HG03378 (cell line): ENCODE measurements around the gene DACH1.

ENCODE experiments used
- ATAC-seq: cut with Tn5 transposase; IDR thresholded peaks from one replicate; pipeline ENCODE4 v1.9.1; 2021; ENCODE audit warnings: mild to moderate bottlenecking, moderate library complexity; ENCODE audit not compliant: unreplicated experiment

DACH1 gene

DNA sequence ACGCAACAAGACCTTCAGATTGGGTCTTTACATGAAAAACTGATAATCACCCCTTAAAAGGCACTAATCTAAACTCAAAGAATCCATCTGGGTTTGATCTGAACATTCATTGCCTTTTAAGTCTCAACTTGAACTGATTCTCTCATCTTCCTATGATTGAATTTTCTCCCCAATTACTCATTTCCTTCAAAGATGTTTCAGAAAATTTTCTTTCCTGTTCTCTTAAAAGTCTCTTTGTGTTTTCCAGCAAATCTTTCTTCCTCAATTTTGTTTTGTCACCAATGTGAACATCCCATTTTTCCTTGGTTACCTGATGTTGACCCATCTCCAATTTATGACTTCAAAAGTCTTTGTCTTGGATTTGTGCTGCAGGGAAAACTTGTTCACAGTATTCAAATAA lies 234.3 kb downstream of the DACH1 start:
- no peak for ATAC-seq

DNA sequence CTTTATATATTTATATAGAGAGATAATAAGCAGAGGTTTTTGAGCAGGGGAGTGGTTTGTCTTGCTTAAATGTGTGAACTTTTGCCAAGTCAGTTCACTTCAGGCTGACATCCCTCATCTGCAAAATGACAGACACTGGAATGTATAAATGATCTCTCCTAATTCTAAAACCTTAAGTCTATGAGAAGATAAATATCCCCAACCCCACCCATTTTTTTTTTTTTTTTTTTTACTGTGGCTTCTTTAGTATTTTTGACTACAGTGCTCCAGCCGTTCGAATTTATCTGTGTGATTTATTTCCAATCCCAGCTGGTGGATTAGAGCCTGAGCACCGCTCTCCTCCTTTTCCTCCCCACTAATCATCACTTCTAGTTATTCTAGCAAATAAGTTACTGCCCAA lies 234.8 kb downstream of the DACH1 start:
- ATAC-seq = no peak

DNA sequence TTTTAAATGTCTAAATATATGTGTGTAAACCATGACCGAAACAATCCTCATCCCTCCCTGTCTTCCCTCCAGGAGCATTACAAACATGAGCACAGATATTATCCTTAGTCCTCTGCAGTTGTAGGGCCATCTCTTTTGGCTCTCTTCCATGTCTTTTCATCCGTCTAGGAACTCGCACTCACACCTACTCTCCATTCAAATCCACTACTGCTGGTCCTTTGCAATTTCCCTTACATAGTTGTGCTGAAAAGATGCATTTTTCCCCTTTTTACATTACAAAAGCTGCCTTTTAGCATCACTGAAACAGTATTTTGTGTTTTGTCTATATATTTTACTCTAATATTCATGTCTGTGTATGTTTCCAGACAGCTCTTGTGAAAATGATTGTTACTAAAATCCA lies 237.8 kb downstream of the DACH1 start:
- ATAC-seq = no peak

DNA sequence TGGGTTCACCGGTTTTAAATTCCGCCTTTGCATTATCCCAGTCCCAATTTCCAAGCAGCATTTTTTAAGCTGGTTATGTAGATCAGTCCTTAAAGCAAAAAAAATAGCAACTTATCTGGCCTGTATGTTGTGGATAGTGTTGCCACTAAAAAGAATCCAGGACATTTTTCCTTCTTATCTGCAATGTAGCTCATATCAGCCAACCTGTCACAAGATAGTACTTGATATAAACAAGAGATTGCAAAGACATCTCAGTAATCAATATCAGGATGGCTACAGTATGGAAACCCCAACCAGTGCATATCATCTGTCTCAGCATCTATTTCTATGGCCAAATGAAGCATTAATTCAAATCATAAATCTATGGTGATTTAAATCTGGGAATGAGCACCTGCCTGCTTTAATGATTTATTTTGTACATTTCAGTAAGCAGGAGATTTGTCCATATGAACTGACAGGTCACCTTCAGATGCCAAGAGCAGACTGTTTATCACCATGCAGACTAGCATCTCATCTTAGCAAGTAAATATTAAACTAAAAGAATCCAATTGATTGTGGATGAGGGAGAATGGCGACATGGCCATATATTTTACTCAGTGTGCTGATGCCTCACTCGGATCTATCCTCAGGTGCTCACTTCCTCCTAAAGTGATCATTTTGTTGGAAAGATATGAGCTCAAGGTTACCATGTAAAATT lies 240.4 kb downstream of the DACH1 start:
- no peak for ATAC-seq

DNA sequence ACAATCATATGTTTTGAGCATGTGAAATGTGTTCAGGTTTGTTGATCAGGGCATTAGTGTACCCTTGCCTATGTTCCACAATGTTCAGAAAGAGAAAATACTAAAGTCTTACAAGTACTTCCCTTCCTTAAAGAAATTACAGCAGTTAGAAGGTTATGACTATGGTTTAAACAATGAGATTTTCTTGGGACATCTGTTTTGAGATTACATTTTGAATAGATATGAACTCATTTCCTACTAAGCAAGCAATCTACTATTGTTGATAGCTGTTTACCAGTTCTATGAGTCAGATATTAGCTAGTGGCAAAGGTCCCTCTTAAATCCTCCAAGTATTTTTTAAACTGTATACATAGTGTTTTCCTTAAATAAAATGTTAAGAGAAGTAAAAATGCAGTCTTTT lies 241.3 kb downstream of the DACH1 start:
- no peak for ATAC-seq

DNA sequence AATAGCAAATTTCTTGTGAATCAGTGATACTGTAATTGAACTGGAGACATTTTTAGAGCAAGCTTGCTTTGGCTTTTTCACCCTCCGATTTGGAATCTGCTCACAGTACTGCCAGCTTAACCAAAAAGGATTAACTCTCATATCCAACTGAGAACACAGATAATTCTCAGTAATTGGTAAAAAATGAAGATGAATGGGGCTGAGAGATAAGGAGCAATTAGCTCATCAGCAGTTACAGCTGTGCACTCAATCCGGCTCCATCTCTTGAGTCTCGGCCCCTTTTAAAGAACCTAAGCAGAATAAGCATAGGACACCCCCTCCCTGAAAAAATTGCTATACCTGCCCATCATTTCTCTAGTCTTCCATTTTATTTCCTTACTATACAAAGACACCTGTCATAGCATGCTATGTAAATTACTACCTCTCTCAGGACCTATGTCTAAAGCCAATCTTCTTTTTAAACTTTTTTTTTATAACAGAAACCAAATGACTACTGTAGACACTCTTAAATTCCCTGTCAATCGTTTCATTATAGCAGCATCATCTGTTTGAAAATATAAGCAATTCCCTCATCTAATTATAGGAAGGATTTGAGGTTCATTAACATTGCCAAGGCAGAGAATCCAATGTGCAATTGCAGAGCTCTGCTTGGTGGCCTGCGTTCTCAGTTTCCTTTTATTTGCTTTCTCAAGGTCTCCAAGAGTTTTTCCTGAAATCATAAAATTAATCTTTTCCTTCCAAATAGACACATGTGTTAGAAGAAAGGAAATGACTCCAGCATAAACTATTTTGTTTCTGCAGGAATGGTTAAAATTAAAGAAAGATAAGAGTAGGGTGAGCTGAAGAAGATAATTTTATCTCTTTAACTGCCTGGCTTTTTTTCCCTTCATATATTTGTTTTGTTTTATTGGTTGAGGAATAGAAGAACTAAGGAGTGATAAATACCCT lies 242.1 kb downstream of the DACH1 start:
- no peak for ATAC-seq

DNA sequence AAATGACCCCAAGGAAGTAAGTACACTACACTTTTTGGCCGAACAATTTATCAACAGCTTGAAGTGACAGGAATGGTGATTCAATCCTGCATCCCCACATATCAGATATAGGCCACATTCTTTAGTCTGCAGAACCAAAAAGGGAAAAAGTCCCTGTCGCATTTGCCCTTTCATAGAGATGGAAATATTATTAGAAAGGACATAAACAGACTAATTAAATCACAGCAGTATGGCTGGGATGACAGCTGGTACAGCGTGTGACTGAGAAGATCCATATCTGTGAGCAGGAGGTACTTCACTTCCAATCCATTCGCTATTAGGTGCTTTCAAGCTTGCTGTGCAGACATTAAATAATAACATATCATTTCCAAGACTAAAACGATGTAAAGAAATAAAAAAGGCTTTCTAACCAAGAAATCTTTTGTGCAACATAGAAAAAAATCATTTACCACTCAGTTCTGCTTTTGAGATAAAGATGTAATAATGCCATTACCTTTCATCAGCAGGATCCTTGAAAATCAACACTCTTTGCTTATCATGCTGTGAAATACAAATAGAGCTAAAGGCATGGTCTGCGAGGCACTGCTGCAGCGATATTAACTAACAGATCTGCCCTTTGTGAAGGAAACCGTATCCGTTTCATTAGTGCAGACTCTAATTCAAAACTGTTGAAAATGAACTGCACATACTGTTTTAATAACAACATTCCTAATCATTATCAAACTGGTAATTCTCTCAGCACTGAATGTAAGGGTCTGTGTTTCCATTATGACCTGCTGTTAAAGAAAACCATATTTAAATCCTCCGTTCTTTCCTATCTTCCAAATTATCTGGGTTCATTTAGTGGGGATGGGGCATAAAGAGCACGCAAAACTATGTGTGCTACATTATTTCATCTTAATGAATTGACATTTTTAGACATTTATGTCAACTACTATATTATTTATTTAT lies 245.6 kb downstream of the DACH1 start:
- no peak for ATAC-seq

DNA sequence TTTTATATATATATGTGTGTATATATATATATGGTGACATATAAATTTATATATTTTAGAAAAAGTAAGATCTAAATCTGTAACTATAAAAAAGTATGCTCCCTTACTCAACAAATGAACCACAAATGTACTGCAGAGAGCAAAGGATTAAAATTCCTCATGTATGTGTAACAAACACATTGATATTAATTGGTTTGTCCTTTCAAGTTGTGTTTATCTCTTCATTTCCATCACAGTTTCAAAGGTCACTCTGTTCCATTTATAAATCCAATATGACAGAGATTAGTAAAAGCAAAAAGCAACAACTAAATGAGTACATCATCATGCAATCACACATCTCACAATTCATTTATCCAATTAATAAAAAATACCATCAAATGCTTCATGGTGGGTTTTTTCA lies 247.9 kb downstream of the DACH1 start:
- ATAC-seq = no peak

DNA sequence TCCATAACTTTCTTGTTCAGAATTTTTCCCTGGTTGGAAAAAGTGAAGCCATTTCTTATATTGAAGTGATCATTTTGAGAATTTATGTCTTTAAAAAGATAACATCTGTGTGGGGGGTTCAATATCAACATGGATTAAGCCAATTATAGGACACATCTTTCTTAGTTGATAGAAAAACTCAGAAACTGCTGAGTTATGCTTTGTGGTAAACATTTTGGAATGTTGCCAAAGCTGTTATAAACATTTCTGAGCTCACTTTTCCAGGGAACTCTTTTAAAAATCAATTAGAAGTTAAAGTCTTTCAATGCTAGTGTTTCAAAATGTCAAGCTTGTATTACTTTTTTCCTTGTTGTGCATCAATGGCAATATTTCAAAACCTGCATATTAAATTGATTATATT lies 248.8 kb downstream of the DACH1 start:
- ATAC-seq = no peak

DNA sequence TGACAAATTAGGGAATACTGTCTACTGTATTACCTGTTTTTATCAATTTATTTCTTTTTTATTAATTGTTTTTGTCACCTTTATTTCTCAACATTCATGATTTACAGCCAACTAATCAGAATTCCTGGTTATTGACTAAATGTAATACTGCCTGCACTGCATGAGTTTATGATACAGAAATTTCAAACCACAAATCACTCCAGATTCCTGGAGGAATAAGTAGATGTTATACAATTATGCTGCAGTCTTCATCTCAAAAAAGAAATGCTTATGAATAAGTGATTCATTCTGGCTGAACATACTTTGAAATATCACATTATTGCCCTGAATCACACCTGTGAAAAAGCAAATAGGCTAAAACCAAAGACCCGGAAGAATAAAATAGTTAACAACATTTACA lies 249.7 kb downstream of the DACH1 start:
- ATAC-seq = no peak

DNA sequence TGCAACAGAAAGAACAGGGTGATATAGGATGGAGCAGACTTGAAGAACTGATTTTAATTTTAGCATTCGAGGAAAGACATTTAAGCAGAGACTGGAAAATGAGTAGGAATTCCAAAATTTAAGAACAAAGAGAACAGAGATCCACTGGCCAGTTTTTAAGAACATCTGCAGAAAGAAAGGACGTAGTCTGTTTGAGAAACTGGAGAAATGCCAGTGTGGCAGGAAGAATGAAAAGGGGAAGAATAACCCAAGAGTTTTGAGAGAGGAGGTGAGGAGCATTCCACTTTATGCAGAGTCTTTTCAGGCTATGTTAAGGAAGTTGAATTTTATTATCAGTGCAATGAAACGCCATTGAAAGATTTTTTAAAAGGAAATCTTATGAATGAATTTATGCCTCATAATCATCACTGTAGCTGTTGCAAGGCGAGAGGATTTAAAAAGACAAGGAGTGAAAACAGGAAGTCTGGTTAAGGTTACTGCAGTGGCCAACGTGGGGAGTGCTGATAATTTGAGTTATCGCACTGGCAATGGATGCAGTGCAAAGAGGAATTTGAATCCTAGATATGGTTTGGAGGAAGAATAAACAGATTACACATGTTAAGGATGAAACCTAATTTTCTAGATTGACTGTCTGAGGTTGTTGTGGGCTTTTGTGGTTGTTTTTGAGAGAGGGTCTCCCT lies 253.8 kb downstream of the DACH1 start:
- no peak for ATAC-seq

DNA sequence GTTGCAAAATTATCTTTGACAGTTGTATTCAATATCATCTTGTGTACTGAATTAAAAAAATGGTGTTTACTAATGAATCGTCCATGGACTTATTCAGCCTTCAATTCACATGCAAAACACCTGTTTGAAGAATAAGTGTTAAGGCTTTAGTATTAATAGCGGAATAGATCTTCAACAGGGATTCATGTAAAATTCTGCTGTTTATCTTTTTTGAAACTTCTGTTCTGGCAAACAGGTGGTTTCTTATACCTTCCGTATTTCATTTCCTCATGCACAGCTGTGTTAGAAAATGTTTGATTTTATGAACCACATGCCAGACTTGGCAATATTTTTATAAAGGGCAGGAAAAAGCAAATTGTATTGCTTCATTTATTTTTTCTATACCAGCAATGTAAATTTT lies 255.7 kb downstream of the DACH1 start:
- ATAC-seq = no peak

DNA sequence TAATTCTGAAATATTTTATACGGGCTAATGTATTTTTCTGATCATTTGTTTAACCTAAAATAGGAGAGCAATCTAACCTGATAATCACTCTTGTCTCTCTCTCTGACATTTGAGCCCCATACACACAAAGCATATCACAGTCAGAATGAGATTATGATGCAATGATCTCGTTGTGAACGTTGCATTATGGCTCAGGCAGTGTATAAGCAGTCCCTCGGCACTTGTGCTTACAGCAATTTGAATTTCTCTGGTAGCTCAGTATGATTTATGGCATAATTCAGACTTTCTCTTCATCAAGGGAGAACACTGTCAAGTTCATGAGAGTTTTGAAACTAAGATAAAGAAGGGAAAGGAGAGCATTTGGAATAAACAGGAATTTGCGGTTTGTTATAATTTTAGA lies 256.1 kb downstream of the DACH1 start:
- ATAC-seq = no peak

DNA sequence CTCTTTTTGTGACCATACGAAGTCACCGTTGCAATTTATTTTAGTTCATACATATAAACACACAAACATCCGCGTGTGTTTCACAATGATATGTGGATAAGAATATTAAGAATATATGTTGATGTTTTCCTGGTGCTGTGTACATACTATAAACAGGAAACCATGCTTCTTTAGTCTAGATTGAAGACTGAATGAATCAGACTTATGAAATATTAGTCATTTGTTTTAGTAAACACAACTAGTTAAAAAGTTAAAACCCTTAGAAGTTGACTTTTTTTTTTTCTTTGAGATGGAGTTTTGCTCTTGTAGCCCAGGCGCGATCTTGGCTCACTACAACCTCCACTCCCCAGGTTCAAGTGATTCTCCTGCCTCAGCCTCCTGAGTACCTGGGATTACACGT lies 257.7 kb downstream of the DACH1 start:
- ATAC-seq = no peak

DNA sequence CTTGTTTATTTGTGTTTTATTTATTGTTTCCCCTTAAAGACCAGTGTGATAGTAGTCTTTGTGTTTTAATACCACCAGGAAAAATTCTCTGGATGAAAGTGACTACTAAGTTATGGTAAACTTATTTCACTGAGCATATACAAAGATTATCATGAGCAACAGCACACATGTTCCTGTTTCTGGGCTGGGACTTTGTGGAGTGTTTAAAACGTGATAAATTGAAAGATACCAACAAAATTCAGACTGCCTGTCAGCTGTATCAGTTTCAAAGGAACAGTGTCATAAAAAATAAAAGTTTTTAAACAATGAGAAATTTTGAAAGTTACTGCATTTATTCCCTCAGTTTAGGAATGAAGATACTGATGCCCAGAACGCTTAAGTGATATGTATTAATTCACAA lies 259.4 kb downstream of the DACH1 start:
- ATAC-seq = no peak

DNA sequence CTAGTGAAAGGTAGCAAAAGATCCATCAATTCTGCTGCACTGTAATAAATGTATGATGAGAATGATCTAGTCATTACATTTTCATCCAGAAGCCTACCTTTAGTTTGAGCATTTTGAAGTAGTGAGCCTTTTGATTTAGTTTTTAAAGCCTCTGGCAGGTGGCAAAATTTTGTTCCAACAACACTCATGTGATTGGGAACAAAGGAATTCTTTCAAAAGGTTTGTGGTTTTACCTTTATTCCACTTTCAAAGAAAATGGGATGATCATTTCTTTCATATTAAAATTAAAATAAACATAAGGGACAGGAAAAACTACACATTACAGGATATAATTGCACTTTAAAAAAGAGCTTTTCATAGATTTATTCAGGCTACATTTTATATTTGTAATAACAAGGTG lies 260.2 kb downstream of the DACH1 start:
- ATAC-seq = no peak

DNA sequence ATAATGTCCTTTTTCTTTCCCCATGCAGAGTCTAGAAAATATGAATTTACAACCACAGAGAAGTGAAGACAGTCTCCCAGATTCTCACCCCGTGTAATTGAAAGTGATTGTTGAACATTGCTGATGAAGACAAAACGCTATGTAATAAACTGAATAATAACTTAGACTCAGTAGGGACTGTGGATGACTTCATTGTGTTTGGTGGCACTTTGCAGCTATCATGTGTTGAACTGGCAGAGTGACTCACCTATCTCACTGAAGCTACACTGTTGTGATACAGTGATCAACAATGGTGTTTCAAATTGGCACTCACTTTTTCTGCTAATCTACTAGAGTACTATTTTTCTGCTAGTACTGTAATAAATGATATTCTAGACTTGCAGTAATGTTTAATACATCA lies 261.3 kb downstream of the DACH1 start:
- ATAC-seq = no peak

DNA sequence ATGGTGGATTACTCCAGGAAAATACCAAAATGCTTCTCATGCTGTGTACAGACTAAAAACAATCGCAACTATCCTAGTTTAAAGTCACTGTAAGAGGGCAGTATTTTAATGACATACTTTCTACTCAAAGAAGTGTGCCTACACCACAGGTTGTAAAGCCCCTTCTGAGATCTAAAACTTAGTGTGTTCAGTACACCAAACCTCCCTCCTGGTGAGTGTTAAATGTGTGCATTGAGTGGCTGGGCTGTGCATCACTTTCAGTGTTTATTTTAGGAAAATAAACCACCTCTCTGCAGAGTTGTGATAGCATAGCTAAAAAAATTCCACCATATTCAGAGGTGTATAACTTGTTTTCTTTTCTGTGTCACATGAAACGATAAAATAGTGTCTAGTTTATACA lies 263.7 kb downstream of the DACH1 start:
- no peak for ATAC-seq

DNA sequence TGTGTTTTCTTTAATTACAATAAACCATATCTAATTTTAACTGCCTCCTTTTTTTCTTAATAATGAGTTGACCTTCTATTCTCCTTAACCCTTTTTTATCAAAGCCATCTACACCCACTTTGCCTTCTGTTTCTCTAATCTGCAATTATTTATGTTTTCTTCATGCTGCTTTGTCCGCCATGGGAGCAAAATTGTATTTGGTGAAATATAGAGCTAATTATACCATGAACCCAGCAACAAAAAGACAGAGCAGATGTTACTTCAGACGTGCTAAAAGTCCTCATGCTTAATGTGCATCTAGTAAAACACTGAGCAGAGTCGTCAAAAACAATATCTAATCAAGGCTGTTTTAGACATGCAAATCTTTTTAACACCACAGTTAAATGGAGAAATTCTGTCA lies 264.7 kb downstream of the DACH1 start:
- no peak for ATAC-seq

DNA sequence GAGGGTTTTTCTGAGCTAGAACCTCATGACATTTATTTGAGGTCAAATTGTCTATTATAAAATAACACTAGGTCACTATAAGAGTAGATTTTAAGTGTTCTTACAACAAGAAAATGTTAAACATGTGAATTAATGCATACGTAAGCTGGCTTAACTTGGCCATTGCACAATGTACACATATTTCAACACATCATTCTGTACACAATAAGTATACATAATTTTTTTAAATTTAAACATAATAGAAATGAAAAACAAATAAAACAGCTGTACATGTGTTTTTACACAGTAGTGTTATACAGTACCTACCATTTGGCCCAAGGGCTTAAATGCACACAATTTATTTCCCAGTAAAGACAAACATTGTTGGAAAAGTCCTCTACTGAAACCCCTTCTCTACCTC lies 269.9 kb downstream of the DACH1 start:
- ATAC-seq = no peak

DNA sequence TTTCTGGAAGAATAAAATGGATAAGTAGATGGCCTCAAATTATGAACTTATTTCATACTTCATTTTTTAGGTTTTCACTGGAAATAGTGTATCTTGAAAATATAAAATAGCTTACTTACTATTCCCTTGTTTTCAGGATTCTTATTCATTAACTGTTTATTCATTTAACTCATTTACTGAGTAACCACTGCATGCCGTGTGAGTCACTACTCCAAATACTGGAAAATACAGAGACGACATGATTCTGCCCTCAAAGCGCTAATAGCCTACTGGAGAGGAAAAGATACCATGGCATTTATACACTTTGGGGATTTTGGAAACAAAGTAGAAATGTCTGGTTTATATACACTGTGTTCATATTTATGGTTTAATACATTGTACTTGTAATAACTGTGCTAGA lies 270.9 kb downstream of the DACH1 start:
- ATAC-seq = no peak
